Right lobe of liver (tissue), 6 donors: Measurements from ENCODE around the gene TMIGD1. TPM values are rescaled to one million over a fixed set of nuclear protein-coding genes. Genes with fewer than 3 reads are reported as not detected.
"Not testable (repeated sequence)": the region's sequence is repeated elsewhere in the genome, so short reads cannot be mapped to it uniquely, and the experiment has no call there.

Source experiments
- ATAC-seq, 4 donors: fragments of 200-7000 bp; cut with Tn5 transposase; one replicate each; pipeline ENCODE4 v1.9.1; 2020; ENCODE audit warnings: mild to moderate bottlenecking in 4 of 4, moderate library complexity in 4 of 4
- DNase-seq, 3 donors: peaks; one replicate each; pipeline ENCODE4 v3.0.0-alpha.2; 2020
- H3K27ac ChIP-seq, 3 donors: fragments of 200-600 bp; one replicate each; pipeline ENCODE4 v1.8.0; 2022
- H3K27me3 ChIP-seq, 2 donors: fragments of 200-600 bp; one replicate each; pipeline ENCODE4 v1.8.0; 2022
- H3K36me3 ChIP-seq, 4 donors: fragments of 200-600 bp; sonication (generic) in 1 of 4; one replicate each; pipeline versions ENCODE4 v1.5.1 to v1.8.0; 2017 to 2022; ENCODE audit warnings: control low read depth in 1 of 4
- H3K4me1 ChIP-seq, 4 donors: fragments of 200-600 bp; sonication (generic) in 1 of 4; one replicate each; pipeline versions ENCODE4 v1.5.1 to v1.8.0; 2017 to 2022; ENCODE audit warnings: control low read depth in 1 of 4
- H3K4me3 ChIP-seq, 3 donors: fragments of 200-600 bp; one replicate each; pipeline ENCODE4 v1.8.0; 2022
- H3K9me3 ChIP-seq, 4 donors: fragments of 200-600 bp; sonication (generic) in 1 of 4; one replicate each; pipeline versions ENCODE4 v1.5.1 to v1.8.0; 2017 to 2022; ENCODE audit warnings: control low read depth in 1 of 4
- CTCF ChIP-seq, 4 donors: fragments of 200-600 bp in 3 of 4; fragments of 450-650 bp in 1 of 4; IDR thresholded peaks; one replicate each; pipeline versions ENCODE4 v1.5.1 to v1.8.0; 2016 to 2022; ENCODE audit warnings: antibody characterized with exemption in 4 of 4, mild to moderate bottlenecking in 2 of 4
- POLR2A ChIP-seq: fragments of 450-650 bp; IDR thresholded peaks from one replicate; pipeline ENCODE4 v1.6.1; 2017; ENCODE audit warnings: antibody characterized with exemption, mild to moderate bottlenecking
- WGBS: methylation state at CpG from one replicate; pipeline ENCODE4 v1.1.6; 2018; ENCODE audit warnings: low coverage, low lambda C conversion rate; ENCODE audit not compliant: insufficient coverage; ENCODE audit errors: missing lambda C conversion rate; 5-methylcytosine and 5-hydroxymethylcytosine counted together
- intact Hi-C, 2 donors: fragments of 100-400 bp; cut with DNase I; formaldehyde crosslinking; loops; one replicate each; pipeline versions ENCODE4 v1.11.2 to v1.14.1; 2022
- total RNA-seq, 6 experiments: library from RNA; depleted of rRNA in 2 of 6; stranded (reverse); fragments of >200 nt in 2 of 6; fragmentation: NEBNext Ultra II Directional in 3 of 6; extraction: Animal tissue kit (Norgen Biotek cat#: 25700) in 3 of 6; gene quantifications; one replicate each; pipeline versions ENCODE4 v1.1.0 to v1.2.4, GENCODE V29; 2016 to 2023
- donor health status: DM: no; HTN: yes; CAD: no.
- donor health status: DM: no; HTN: no; CAD: no.
- donor health status: DM: no; HTN: no; CAD: no.
- donor health status: DM: no; HTN: yes; CAD: no.
- donor health status: DM: no; HTN: yes; CAD: no.

TMIGD1 gene
- total RNA-seq, 6 experiments from 2014 or later: not detected

- H3K27ac ChIP-seq: no peak overlapping the region
- peak in 1 of 3 donors; percentile 58 for DNase-seq
- H3K36me3 ChIP-seq: no peaks in the 10 kb centered on the region
- ATAC-seq: peak in 2 of 4 donors; percentile 40 to 92
- intact Hi-C loops: no loop called here
- 43% methylated on average over 2 of the region's 2 CpGs for WGBS
- H3K27me3 ChIP-seq: no peaks in the 10 kb centered on the region
- peaks cover 0 to under 1% (median 0%) of the 10 kb centered on the region in 4 donors for H3K4me1 ChIP-seq
- H3K9me3 ChIP-seq: no peaks in the 10 kb centered on the region
- no peak overlapping the region for H3K4me3 ChIP-seq
- TF ChIP-seq CTCF (IDR thresholded peaks at IDR 0.05): no peak
- TF ChIP-seq POLR2A: no peak
These were observed 18.5 kb upstream of the TMIGD1 start for GRCh38 chr17:30352240-30352814.

- 60% methylated on average over 2 of the region's 2 CpGs for WGBS
- TF ChIP-seq CTCF (IDR thresholded peaks at IDR 0.05): no peak
- no peak for TF ChIP-seq POLR2A
- no peaks in the 10 kb centered on the region for H3K9me3 ChIP-seq
- DNase-seq: no peak
- no peak overlapping the region for H3K4me3 ChIP-seq
- no peaks in the 10 kb centered on the region for H3K27me3 ChIP-seq
- intact Hi-C loops: no loop called here
- no peaks in the 10 kb centered on the region for H3K4me1 ChIP-seq
- no peaks in the 10 kb centered on the region for H3K36me3 ChIP-seq
- no peak for ATAC-seq
- H3K27ac ChIP-seq: no peak overlapping the region
These were observed 17.9 kb upstream of the TMIGD1 start for GRCh38 chr17:30351735-30352134.

GRCh38 chr17:30351263-30351662, 17.4 kb upstream of the TMIGD1 start:
- ATAC-seq, H3K36me3 ChIP-seq, H3K4me3 ChIP-seq, H3K27ac ChIP-seq, DNase-seq, H3K9me3 ChIP-seq, H3K27me3 ChIP-seq, H3K4me1 ChIP-seq, intact Hi-C loops: not testable (repeated sequence)
- WGBS: 81% methylated on average over 4 of the region's 4 CpGs

- Histone ChIP-seq H3K36me3 (no peaks in the 10 kb centered on the region), H3K27ac (no peak overlapping the region), H3K27me3 (no peaks in the 10 kb centered on the region), H3K4me1 (peaks cover 0 to 22% (median 9%) of the 10 kb centered on the region in 4 donors), H3K4me3 (no peak overlapping the region), H3K9me3 (no peaks in the 10 kb centered on the region)
- 86% methylated on average over 1 of the region's 1 CpG for WGBS
- intact Hi-C loops: loop anchor here in 1 of 2 donors (10.0 kb wide), 1 partner anchor 106 kb away; no protein-coding TSS in a partner anchor
- no peak for ATAC-seq
- DNase-seq: no peak
- TF ChIP-seq POLR2A (no peak), CTCF (IDR thresholded peaks at IDR 0.05) (no peak)
These were observed 15.4 kb upstream of the TMIGD1 start for GRCh38 chr17:30349252-30349651.

- no peak overlapping the region for H3K4me3 ChIP-seq
- H3K9me3 ChIP-seq: no peaks in the 10 kb centered on the region
- DNase-seq (peak in 1 of 3 donors; percentile 10), ATAC-seq (no peak)
- H3K36me3 ChIP-seq: no peaks in the 10 kb centered on the region
- intact Hi-C loops: loop anchor here in 1 of 2 donors (10.0 kb wide), 1 partner anchor 107 kb away; no protein-coding TSS in a partner anchor
- H3K27ac ChIP-seq: no peak overlapping the region
- TF ChIP-seq CTCF (IDR thresholded peaks at IDR 0.05): no peak
- no peak for TF ChIP-seq POLR2A
- WGBS: 89% methylated on average over 3 of the region's 4 CpGs
- H3K27me3 ChIP-seq: no peaks in the 10 kb centered on the region
- peaks cover 0 to 33% (median 16%) of the 10 kb centered on the region in 4 donors for H3K4me1 ChIP-seq
These were observed 13.6 kb upstream of the TMIGD1 start for GRCh38 chr17:30347488-30347887.
